D341Med (cell line): ENCODE results near the gene SH2B2.
"Not testable (repeated sequence)": the region's sequence is repeated elsewhere in the genome, so short reads cannot be mapped to it uniquely, and the experiment has no call there.

Experiments used
- DNase-seq: peaks from one replicate; pipeline ENCODE4 v3.0.0; 2012; ENCODE audit warnings: low spot score

The SH2B2 gene

GRCh38 chr7:102306916-102307677 lies 20.4 kb downstream of the SH2B2 start:
- DNase-seq: no peak

GRCh38 chr7:102310414-102310815 lies 23.7 kb downstream of the SH2B2 start:
- DNase-seq: peak; percentile 94

GRCh38 chr7:102312317-102312716 lies 25.6 kb downstream of the SH2B2 start:
- DNase-seq: no peak

GRCh38 chr7:102313997-102314780 lies 27.5 kb downstream of the SH2B2 start:
- no peak for DNase-seq

- DNase-seq: peak; percentile 60
These were observed 30.8 kb downstream of the SH2B2 start for GRCh38 chr7:102317231-102318059.

GRCh38 chr7:102318482-102318971 lies 31.9 kb downstream of the SH2B2 start:
- DNase-seq: peak; percentile 68

GRCh38 chr7:102319671-102320070 lies 33.0 kb downstream of the SH2B2 start:
- peak; percentile 16 for DNase-seq

GRCh38 chr7:102320181-102320580 lies 33.5 kb downstream of the SH2B2 start:
- peak; percentile 24 for DNase-seq

GRCh38 chr7:102320601-102321350 lies 34.1 kb downstream of the SH2B2 start:
- peak; percentile 21 for DNase-seq

- peak; percentile 34 for DNase-seq
These were observed 34.9 kb downstream of the SH2B2 start for GRCh38 chr7:102321351-102322201.

GRCh38 chr7:102322202-102322715 lies 35.6 kb downstream of the SH2B2 start:
- DNase-seq: peak; percentile 22

- no peak for DNase-seq
These were observed 37.2 kb downstream of the SH2B2 start for GRCh38 chr7:102323914-102324195.

- DNase-seq: not testable (repeated sequence)
These were observed 38.4 kb downstream of the SH2B2 start for GRCh38 chr7:102325106-102325505.

GRCh38 chr7:102326157-102326889 lies 39.7 kb downstream of the SH2B2 start:
- DNase-seq: peak; percentile 37

GRCh38 chr7:102327183-102327582 lies 40.5 kb downstream of the SH2B2 start:
- not testable (repeated sequence) for DNase-seq

- not testable (repeated sequence) for DNase-seq
These were observed 42.2 kb downstream of the SH2B2 start for GRCh38 chr7:102328863-102329262.

GRCh38 chr7:102329366-102329765 lies 42.7 kb downstream of the SH2B2 start:
- not testable (repeated sequence) for DNase-seq

- not testable (repeated sequence) for DNase-seq
These were observed 44.2 kb downstream of the SH2B2 start for GRCh38 chr7:102330666-102331460.

GRCh38 chr7:102335574-102335973 lies 48.9 kb downstream of the SH2B2 start:
- not testable (repeated sequence) for DNase-seq
